DMS 273 (cell line): ENCODE results near the gene IL34.
A peak's percentile ranks its signal among the peaks of the same experiment; 100 is the strongest.
"Not testable (repeated sequence)": the region's sequence is repeated elsewhere in the genome, so short reads cannot be mapped to it uniquely, and the experiment has no call there.

Source experiments
- DNase-seq: peaks from one replicate; lab custom pipeline; 2025; ENCODE audit not compliant: unreplicated experiment; lab: John Stamatoyannopoulos, UW

The IL34 gene

DNA sequence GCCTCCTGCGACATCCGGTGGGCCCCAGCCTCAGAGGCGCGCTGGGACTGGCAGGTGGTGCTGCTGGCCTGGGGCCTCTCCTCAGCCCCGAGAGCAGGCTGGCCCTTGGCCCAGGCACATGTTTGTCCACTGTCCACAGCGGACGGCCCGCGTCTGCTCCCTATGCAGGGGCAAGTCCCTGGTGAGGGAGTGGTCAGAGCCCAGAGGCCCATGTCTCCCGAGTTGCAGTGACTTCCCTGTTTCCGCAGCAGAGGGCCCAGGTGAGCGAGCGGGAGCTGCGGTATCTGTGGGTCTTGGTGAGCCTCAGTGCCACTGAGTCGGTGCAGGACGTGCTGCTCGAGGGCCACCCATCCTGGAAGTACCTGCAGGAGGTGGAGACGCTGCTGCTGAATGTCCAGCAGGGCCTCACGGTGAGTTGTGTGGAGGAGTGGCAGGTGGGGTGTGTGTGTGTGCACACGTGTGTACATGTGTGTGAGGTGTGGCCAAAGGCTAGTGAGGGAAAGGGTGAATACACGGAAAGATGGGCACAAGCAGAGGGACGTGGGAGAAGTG lies 10.4 kb downstream of the IL34 start:
- DNase-seq, result no peak

DNA sequence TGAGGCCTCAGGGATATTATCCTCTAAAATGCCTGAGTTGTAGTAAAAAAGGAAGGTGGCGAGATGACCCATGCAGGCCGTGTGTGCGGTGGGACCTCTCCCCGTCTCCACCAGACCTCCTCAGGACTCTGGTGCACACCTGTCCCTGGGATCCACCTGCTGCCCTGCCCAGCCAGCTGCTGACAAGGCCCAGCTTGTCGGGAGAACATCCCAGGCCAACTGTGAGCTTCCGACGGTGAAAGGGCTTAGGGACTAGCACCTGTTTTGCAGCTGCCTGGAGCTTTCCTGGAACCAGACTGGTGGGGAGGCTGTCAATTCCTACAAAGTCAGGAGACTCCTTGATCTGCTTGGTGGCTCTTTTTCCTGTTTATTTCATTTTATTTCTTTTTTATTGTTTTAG lies 11.6 kb downstream of the IL34 start:
- no peak for DNase-seq

DNA sequence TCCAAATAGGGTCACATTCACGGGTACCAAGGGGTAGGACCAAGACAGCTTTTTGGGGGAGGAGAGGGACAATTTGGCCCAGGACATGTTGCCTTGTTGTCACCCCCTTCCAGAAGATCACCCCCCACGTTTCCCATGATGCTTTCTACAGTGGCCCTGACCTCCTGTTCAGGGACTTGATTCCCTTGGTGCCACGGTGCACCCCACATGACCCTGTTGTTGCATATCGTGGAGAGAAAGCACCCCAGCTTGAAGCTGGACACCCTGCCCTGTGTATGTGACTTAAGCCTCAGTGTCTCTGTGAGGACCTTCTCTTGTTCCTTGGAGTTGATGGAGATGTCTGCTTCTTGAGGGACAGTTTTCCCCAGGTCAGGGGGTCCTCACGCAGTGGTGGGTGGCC lies 12.6 kb downstream of the IL34 start:
- DNase-seq, result no peak

DNA sequence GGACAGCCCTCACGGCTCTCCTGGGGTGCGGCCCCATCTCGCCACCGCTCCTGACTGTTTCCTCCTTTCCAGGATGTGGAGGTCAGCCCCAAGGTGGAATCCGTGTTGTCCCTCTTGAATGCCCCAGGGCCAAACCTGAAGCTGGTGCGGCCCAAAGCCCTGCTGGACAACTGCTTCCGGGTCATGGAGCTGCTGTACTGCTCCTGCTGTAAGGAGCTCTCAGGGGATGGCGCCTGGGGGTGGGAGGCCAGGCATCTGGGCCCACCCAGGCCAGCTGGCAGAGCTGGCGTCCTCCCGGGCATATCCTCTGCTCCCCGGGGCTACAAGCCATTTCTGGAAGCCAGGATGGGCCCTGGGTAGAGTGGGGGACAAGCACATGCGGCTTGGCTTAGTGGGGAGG lies 13.2 kb downstream of the IL34 start:
- no peak for DNase-seq

DNA sequence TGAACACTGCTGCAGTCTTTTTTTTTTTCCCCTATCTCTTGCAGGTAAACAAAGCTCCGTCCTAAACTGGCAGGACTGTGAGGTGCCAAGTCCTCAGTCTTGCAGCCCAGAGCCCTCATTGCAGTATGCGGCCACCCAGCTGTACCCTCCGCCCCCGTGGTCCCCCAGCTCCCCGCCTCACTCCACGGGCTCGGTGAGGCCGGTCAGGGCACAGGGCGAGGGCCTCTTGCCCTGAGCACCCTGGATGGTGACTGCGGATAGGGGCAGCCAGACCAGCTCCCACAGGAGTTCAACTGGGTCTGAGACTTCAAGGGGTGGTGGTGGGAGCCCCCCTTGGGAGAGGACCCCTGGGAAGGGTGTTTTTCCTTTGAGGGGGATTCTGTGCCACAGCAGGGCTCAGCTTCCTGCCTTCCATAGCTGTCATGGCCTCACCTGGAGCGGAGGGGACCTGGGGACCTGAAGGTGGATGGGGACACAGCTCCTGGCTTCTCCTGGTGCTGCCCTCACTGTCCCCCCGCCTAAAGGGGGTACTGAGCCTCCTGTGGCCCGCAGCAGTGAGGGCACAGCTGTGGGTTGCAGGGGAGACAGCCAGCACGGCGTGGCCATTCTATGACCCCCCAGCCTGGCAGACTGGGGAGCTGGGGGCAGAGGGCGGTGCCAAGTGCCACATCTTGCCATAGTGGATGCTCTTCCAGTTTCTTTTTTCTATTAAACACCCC lies 13.8 kb downstream of the IL34 start:
- DNase-seq, result no peak

DNA sequence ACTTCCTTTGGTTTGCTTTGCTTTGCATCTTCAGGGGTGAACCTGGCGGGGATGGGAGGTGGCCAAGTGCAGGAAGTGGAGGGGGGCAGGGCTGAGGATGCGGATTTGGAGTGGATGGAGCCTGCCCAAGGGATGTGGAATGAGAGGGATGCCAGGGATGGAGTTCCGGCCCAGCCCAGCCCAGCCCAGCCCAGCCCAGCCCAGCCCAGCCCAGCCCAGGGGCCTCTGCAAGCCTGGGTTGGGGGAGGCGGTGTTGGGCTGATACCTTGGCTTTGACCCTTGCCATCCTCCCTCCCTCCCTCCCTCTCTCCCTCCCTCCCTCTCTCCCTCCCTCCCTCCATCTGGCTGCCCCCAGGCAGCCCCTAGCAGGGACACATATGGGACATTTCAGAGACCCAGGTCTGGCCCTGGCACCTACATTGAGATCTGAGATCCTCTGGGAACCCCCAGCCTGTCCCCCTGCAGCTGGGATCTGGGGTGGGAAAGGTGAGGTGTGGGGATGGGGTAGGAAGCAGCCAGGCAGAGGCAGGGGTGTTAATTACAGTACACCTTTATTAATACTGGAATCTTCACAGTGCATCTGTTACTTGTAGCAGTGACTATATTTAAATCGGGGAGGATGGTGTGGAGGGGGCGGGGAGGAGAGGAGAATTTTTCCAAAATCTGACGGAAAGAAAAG lies 14.5 kb downstream of the IL34 start:
- DNase-seq, result peak; percentile 72

DNA sequence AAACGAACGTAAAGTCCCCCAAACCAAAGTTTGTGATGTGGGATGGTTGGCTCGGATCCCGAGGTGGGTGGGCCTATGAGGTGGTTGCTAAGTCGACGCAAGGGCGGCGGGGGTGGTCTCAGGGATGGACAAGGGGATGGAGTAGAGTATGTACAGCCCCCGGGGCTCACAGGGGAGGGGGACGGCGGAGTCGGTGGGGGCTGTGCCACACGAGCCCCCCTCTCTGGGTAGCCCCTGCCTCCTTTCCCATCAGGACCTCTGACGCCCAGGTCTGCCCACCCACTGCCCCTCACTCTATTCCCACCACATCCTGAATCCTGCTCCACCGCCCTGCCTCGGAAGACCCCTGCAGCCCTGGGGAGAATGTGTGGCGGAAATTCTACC lies 15.2 kb downstream of the IL34 start:
- DNase-seq, result peak; percentile 58

DNA sequence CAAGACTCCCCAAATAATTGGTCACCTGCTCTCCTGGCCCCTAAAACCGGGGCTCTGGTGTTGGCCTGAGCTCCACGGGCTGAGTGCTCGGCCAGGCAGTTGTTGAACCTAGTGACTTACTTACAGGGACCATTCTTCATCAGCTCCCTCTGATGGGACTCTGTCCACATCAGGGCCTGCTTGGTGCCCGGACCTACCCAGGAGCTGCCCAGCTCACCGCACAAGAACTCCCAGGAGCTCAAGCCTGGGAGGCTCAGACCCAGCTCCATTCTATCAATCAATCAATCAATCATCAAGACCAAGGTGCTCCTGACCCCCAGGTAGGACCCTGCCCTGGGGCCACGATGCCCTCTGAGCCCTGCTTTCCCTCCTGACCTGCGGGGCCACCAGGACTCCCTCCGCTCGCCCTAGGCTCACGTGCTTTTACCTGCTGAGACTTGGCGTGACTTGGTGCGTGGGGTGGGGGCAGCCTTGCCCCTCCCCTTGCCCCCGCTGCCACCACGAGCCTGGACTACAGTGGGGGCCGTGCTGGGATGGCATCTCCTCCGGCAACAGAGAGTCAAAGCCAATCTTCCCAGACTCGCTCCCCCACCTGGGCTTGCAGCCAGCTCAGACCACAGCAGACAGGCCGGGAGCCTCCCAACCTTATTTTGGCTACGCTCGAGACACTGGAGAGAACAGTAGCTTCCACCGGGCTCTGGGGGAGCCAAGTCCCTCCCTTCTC lies 15.7 kb downstream of the IL34 start:
- peak; percentile 84 for DNase-seq

DNA sequence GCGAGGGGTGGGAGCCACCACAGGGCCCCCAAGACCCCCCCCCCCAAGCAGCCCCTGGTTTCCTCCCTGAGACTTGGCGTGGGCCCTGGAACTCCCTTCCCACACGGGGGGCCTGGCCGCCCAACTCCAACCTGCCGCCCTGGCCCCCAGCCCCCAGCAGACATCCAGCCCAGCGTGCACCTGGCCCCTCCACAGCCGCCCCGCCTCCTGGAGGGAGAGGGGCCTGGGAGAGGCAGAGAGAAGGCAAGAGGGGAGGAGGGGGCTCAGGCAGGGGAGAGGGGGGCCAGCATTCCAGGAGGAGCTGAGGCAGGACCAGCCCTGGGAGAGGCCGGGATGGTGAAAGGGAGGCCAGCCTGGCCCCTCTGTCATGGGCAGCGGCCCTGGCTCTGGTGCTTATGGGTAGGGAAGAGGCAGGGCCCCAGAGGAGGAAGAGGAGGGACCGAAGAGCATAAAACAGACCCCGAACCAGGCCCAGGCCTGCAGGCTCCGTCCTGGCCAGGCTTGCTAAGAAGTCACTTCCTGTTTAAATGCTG lies 16.7 kb downstream of the IL34 start:
- peak; percentile 51 for DNase-seq

DNA sequence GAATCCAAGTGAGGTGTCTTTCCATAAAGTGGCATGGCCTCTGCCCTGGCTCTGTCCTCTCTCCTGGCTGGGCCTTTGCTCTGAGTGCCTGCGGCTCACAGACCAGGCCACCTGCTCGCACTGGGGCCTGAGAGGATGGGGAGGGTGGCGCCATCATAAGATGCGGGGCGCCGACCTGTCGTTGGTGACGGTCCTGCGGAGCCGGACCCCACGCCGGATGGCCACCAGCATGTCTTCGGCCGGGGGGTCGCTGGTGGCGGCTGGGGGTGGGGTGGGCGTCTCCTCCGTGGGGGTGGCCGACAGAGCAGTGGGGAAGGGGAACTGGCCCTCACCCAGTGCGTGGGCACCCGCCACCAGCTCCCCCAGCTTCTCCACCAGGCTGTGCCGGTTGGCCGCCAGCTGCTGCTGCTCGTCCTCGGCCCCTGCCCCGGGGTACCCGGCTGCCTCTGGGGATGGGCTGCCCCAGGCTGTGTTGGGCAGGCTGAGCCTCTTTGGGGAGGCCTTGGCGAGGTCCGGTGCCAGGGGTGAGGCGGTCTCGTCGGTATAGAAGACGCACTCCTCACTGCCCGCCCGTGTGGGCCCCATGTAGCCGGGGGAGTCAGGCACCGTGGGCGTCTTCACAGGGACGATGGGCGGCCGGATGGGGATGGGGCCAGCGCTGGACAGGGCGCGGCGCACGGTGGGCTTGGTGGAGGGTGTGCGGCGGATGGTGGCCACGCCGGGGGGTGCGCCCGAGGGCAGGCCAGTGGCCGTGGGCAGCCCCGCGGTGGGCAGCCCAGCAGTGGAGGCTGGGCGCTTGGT lies 17.4 kb downstream of the IL34 start:
- no peak for DNase-seq

DNA sequence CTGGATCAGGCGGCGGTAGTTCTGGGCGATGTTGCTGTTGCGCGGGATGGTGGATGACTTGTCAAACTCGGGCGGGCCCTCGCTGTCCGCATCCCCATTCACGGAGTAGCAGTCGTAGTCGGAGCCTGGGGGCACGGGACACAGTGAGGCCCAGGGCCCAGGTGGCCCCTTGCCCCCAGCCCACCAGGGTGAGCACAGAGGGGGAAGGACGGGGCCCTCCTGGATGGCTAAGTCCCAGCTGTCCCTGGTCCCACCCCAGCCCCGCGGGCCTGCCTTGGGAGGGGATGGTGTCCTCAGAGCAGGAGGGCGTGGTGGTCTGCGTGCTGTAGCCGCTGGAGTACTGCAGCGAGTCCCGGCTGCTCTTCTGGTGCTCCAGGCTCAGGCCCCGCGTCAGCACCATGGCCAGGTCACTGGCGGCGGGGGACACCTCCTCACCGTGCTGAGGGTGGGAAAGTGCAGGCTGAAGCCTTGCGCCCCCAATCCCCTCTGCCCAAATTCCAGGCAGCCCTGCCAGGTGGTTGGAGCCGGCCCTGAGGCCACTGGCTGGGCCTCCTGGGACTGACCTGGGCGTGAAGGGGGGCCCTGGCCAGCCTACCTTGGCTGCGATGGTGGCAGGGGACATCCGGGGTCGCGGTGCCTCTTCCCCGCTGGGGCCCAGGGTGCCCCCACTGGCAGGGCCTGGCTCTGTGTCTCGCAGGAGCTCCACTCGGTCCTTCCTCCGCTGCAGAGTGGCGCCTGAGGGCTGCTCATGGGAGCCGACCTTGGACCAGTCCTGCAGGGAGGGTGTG lies 18.2 kb downstream of the IL34 start:
- no peak for DNase-seq

DNA sequence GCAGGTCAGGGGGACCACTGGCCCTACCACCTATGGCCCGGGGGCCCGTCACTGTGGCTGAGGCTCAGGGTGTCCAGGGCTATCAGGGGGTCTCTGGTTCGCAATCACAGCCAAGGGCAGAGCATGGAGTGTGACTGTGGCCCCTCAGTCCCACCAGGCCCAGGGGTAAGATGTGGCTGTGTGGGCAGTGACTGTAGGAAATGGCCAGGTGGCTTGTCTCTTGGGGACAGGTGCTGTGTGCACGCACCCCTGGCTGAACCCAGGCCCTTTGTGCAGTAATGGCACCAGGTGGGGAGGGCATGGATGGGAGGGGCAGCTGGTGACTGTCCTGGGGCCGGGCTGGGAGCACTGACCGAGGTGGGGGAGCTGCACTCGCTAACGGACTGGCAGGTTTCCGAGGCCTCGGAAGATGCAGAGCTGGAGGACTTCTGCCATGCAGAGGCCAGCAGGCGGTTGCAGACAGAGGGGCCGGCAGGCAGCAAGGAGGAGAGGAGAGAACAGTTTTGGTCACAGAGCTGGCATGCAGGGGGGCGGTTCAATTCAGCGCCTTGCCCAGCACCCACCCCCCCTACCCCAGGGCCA lies 18.8 kb downstream of the IL34 start:
- no peak for DNase-seq

DNA sequence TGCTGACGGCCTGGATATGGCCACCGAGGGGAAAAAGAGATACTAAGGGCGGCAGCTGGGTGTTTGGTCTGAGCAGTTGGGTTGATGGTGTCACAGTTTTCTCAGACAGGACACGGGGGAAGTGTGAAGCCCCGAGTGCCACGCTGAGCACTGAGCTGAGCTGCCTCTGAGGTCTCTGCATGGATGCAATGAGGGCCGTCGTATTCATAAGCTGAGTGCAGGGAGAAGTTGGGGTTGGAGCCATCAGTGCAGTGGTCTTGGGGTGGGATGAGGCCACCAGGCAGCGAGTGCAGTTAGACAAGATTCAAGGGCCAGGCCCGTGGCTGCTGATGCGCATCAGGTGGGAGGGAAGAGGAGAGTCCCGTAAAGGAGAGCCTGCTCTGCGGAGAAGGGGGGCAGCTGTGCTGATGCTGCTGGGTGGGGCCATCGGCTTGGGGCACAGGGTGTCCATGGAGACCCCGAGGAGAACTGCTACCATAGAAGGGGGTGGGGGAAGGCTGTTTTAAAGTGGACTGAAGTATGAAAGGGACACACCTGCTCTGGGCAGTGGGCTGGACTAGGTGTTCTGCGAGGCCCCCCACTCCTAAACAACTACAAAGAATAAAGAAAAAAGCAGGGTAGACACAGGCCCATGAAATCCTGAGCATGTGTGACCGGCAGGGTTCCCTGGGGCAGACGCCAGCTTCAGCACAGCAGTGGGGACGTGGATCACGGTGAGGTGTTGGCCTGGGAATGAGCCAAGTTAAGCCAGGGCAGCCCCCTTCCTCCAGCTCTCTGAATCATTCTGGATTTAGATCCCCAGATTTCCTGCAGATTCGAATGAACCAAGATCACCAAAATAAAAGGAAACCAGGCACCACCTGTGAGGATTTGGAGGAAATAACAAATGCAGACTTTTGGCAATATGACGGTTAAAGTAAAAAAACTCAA lies 19.7 kb downstream of the IL34 start:
- DNase-seq, result no peak

DNA sequence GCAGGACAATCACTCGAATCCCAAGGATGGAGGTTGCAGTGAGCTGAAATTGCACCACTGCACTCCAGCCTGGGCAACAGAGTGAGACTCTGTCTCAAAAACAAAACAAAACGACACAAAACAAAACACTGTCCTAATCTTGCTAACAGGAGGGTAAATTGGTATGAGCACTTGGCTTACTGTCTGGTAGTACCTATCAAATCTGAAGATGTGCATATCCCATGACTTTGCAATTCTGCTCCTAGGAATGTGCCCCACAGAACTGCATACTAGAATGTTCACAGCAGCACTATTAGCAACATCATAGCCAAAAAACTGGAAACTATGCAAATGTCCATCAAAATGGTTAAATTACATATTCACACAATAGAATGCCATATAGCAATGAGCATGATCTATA lies 23.8 kb downstream of the IL34 start:
- DNase-seq, result no peak

DNA sequence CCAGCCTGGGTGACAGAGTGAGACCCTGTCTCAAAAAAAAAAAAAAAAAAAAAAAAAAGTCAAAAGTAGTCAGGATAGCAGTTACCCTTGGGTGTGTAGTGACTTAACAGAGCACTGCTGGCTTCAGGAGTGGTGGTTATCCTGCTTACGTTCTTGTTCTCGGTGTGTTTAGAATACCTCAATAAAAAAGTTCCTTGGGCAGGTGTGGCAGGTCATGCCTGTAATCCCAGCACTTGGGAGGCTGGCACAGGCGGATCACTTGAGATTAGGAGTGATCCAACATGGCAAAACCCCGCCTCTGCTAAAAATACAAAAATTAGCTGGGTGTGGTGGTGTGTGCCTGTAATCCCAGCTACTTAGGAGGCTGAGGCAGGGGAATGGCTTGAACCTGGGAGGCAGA lies 24.6 kb downstream of the IL34 start:
- not testable (repeated sequence) for DNase-seq

DNA sequence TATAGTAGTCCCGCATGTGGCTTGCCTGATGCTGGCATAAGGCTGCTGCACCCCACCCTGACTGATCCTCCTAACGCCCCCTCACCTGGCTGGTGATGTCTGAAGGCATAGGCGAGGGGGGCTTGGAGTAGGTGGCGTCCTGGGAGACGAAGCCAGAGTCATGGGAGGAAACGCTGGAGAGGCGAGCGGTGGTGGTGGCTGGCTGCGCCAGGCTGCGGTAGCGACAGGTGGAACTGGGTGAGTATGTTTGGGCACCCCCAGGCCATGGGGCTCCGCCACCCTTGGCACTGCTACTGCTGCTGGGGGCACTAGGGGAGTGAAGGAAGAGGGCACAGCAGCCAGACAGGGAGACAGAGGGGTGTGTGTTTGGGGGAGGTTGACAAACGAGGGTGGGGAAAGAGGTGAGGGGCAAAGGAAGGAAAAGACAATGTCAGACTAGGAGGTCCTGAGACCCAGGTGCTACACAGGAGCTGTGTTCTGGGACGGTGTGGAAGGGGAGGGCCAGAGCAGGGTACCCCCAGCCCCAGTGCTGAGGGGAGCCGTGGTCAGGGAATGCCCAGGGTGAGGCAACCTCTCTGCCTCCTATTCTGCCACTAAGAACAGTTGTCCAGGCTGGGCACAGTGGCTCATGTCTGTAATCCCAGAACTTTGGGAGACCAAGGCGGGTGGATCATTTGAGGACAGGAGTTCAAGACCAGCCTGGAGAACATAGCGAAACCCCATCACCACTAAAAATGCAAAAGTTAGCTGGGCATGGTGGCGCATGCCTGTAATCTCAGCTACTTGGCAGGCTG lies 28.1 kb downstream of the IL34 start:
- DNase-seq, result no peak

DNA sequence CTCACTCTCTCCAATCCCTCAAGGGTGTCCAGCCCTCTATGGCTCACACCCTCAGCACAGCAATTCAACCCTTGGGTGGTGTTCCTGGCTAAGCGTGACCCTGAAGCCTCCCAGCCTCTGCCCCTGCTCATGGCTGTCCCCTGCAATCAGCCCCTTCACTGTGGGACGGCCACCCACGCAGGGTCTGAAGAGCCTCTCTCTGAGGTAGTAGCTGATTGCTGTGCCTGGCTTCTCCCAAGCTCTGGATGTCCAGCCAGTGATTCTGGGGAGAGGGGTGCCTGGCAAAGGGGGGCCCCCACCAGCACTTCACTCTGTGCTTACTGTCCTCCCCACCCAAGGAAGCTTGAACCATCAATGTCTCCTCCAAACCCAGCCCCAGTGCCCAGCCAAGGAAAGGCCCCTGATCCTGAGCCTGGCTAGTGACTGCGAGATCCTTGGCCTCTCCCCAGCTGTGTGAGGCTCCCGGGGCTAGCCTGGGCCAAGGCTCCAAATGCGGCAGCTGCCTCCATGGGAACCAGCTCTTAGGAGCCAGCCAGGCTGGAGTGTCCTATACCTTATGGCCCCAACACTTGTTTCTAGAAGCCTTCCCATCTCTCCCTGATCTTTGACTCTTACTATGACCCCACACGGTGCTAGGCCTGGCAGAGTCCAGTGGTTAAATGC lies 29.6 kb downstream of the IL34 start:
- DNase-seq, result peak; percentile 42
